HL-60 (cell line): Measurements from ENCODE around the gene MAPK9.

Experiments
- CTCF ChIP-seq: IDR thresholded peaks from one replicate; pipeline ENCODE4 v1.5.1; 2011; ENCODE audit warnings: low read length, control low read depth, inconsistent platforms; ENCODE audit not compliant: insufficient read depth
- GABPA ChIP-seq: IDR thresholded peaks from 2 replicates; pipeline ENCODE4 v1.6.1; 2012; ENCODE audit warnings: low read depth
- POLR2AphosphoS5 ChIP-seq: IDR thresholded peaks from 2 replicates; pipeline ENCODE4 v1.6.1; 2012; ENCODE audit warnings: low read depth
- REST ChIP-seq: IDR thresholded peaks from 2 replicates; pipeline ENCODE4 v1.6.1; 2012; ENCODE audit warnings: low read depth; ENCODE audit not compliant: insufficient replicate concordance

GRCh38 chr5:180215783-180216630, 75.9 kb downstream of the MAPK9 start:
- TF ChIP-seq CTCF (no peak), POLR2AphosphoS5 (no peak), REST (no peak), GABPA (no peak)
